Endothelial cell of umbilical vein (primary cell): ENCODE measurements around the gene DDX24. TPM values are rescaled to one million over a fixed set of nuclear protein-coding genes. Genes with fewer than 3 reads are reported as not detected.

ENCODE experiments used
- BruUV-seq: library from RNA; stranded (reverse); fragments of 400-500 nt; replicated peaks from 2 replicates; lab custom pipeline; 2021; lab: Mats Ljungman, UMichigan
- CTCF ChIA-PET: fragments of 300-600, 350-600 bp; sonication (Branson Sonifier 250); formaldehyde crosslinking; loops from one replicate; lab custom pipeline; 2021; ENCODE audit warnings: antibody characterized with exemption, inconsistent platforms; lab: Charles Lee
- POLR2A ChIA-PET: fragments of 300-600, 350-600 bp; sonication (Branson Sonifier 250); formaldehyde crosslinking; loops from one replicate; lab custom pipeline; 2021; ENCODE audit warnings: antibody characterized with exemption, inconsistent platforms; lab: Charles Lee
- DNase-seq: peaks from one replicate; pipeline ENCODE4 v3.0.0-alpha.2; 2011; ENCODE audit warnings: low read depth, low spot score
- FAIRE-seq: peaks from 2 replicates; lab custom pipeline; 2011; peaks lifted over from hg19 to GRCh38; lab: Jason Lieb, UNC
- H2AFZ ChIP-seq: 2 replicates; pipeline ENCODE4 v1.6.0; 2012; ENCODE audit warnings: low read depth, low read length, control low read depth, inconsistent platforms
- H3K27ac ChIP-seq: 2 replicates; pipeline ENCODE4 v1.5.1; 2011; ENCODE audit warnings: low read depth, mild to moderate bottlenecking, control low read depth, low read length, moderate library complexity; ENCODE audit not compliant: insufficient read depth
- H3K27me3 ChIP-seq, 2 experiments: 2 replicates each; pipeline versions ENCODE4 v1.6.0 to v1.6.1; 2011; ENCODE audit warnings: low read length in 2 of 2, mixed read lengths in 1 of 2; ENCODE audit not compliant: control insufficient read depth in 2 of 2, insufficient read depth in 2 of 2
- H3K36me3 ChIP-seq, 2 experiments: 2 replicates in 1 of 2; 3 replicates in 1 of 2; pipeline ENCODE4 v1.5.1; 2011; ENCODE audit warnings: low read length in 2 of 2, mild to moderate bottlenecking in 1 of 2, moderate library complexity in 1 of 2; ENCODE audit not compliant: control insufficient read depth in 2 of 2, insufficient read depth in 2 of 2; ENCODE audit errors: extremely low read depth in 1 of 2
- H3K4me1 ChIP-seq: 3 replicates; pipeline ENCODE4 v1.5.1; 2011; ENCODE audit warnings: mild to moderate bottlenecking, low read length; ENCODE audit not compliant: control insufficient read depth, insufficient read depth; ENCODE audit errors: extremely low read depth
- H3K4me2 ChIP-seq: 2 replicates; pipeline ENCODE4 v1.6.1; 2011; ENCODE audit warnings: low read length, control low read depth, mixed read lengths; ENCODE audit not compliant: insufficient read depth
- H3K4me3 ChIP-seq, 3 experiments: fragments of 200-600 bp in 1 of 3; sonication (generic), shearing (Covaris generic) in 1 of 3; replicated peaks in 1 of 3; 2 replicates each; pipeline ENCODE4 v1.5.1; 2011 to 2016; ENCODE audit warnings: control low read depth in 3 of 3, low read length in 3 of 3, mild to moderate bottlenecking in 2 of 3, inconsistent platforms in 1 of 3, low read depth in 1 of 3, moderate library complexity in 1 of 3; ENCODE audit not compliant: insufficient read depth in 1 of 3
- H3K79me2 ChIP-seq: 2 replicates; pipeline ENCODE4 v1.6.0; 2012; ENCODE audit warnings: low read length, inconsistent platforms; ENCODE audit not compliant: control insufficient read depth, insufficient read depth
- H3K9ac ChIP-seq: replicated peaks from 2 replicates; pipeline ENCODE3; 2011; ENCODE audit warnings: low read length, control low read depth; ENCODE audit not compliant: insufficient read depth; ENCODE audit errors: extremely low read depth
- H3K9me1 ChIP-seq: replicated peaks from 3 replicates; pipeline ENCODE4 v1.6.0; 2011; ENCODE audit warnings: mild to moderate bottlenecking, low read length; ENCODE audit not compliant: control insufficient read depth, insufficient read depth; ENCODE audit errors: extremely low read depth
- H3K9me3 ChIP-seq: replicated peaks from 2 replicates; pipeline ENCODE4 v1.5.1; 2012; ENCODE audit warnings: low read length, inconsistent platforms; ENCODE audit not compliant: control insufficient read depth, insufficient read depth
- H4K20me1 ChIP-seq: replicated peaks from 2 replicates; pipeline ENCODE3; 2011; ENCODE audit warnings: mild to moderate bottlenecking, low read length; ENCODE audit not compliant: control insufficient read depth, insufficient read depth; ENCODE audit errors: extremely low read depth
- FOS ChIP-seq: IDR thresholded peaks from 2 replicates; pipeline ENCODE4 v1.6.1; 2011; ENCODE audit warnings: mild to moderate bottlenecking, low read length, moderate library complexity, borderline replicate concordance; ENCODE audit not compliant: insufficient read depth
- GATA2 ChIP-seq: IDR thresholded peaks from 2 replicates; pipeline ENCODE4 v1.7.0; 2011; ENCODE audit warnings: low read depth, mild to moderate bottlenecking, moderate library complexity, mixed read lengths, low read length; ENCODE audit not compliant: insufficient read length, insufficient read depth
- MAX ChIP-seq: IDR thresholded peaks from 2 replicates; pipeline ENCODE4 v1.6.1; 2011; ENCODE audit not compliant: insufficient read depth, insufficient read length
- MYC ChIP-seq: IDR thresholded peaks from one replicate; pipeline ENCODE4 v1.6.1; 2011; ENCODE audit warnings: mild to moderate bottlenecking, low read depth, low read length
- POLR2A ChIP-seq: IDR thresholded peaks from 2 replicates; pipeline ENCODE4 v1.6.1; 2012; ENCODE audit warnings: low read depth, mild to moderate bottlenecking, control low read depth, low read length
- POLR2AphosphoS5 ChIP-seq: IDR thresholded peaks from 2 replicates; pipeline ENCODE4 v1.6.1; 2012; ENCODE audit warnings: low read depth, mild to moderate bottlenecking, control low read depth, low read length, moderate library complexity; ENCODE audit not compliant: insufficient read depth
- dilution Hi-C: fragments of 300-500 bp; cut with MboI; formaldehyde crosslinking; loops from one replicate; pipeline ENCODE4 v1.15.0; 2019; ENCODE audit warnings: low sequenced_read_pairs; ENCODE audit not compliant: extremely low pct_ligation_motif_present
- intact Hi-C: fragments of 100-400 bp; cut with micrococcal nuclease; formaldehyde crosslinking; loops from one replicate; pipeline ENCODE4 v1.10.0; 2022
- polyA plus RNA-seq, 4 experiments: library from polyadenylated mRNA; depleted of rRNA in 3 of 4; stranded (reverse) in 3 of 4; unstranded in 1 of 4; fragments of >200 nt; gene quantifications; 2 replicates each; pipeline versions ENCODE4 v1.2.1 to v1.2.3, GENCODE V29; 2011 to 2012; ENCODE audit warnings: missing spikeins in 1 of 4
- total RNA-seq: library from RNA; stranded (reverse); gene quantifications from 2 replicates; pipeline ENCODE4 v1.2.3, GENCODE V29; 2021
- TF ChIP-seq, protein P1 (sequence below), 2 donors: IDR thresholded peaks; 1 replicate in 1 of 2; 2 replicates in 1 of 2; pipeline ENCODE4 v1.5.1; 2011; ENCODE audit warnings: low read length in 2 of 2, mild to moderate bottlenecking in 2 of 2, moderate library complexity in 2 of 2, control low read depth in 1 of 2, inconsistent platforms in 1 of 2, low read depth in 1 of 2; ENCODE audit not compliant: insufficient read depth in 1 of 2; ENCODE audit errors: extremely low read depth in 1 of 2

The DDX24 gene
- total and polyA plus RNA-seq, 2 donors (not counting 3 experiments of a cell fraction or from before 2014, with no cell fraction given), result 88.3 to 141 TPM

GRCh38 chr14:94126800-94127199, 45.8 kb upstream of the DDX24 start:
- Histone ChIP-seq H3K27ac (no peak overlapping the region), H3K4me1 (peaks cover 9% of the 10 kb centered on the region), H3K79me2 (no peaks in the 10 kb centered on the region), H3K4me2 (no peak overlapping the region), H4K20me1 (no peaks in the 10 kb centered on the region), H2AFZ (no peak overlapping the region), H3K27me3 (no peaks in the 10 kb centered on the region), H3K4me3 (no peak overlapping the region), H3K9me1 (no peaks in the 10 kb centered on the region), H3K36me3 (no peaks in the 10 kb centered on the region), H3K9ac (no peak overlapping the region), H3K9me3 (no peaks in the 10 kb centered on the region)
- DNase-seq (no peak), FAIRE-seq (no peak)
- BruUV-seq, result no TSS peak
- intact Hi-C loops, result no loop called here
- ChIA-PET POLR2A (no interaction called here), CTCF (interaction anchor here (0.6 to 0.7 kb wide), 2 partner anchors 10 to 16 kb away, joined by 3 read pairs; no protein-coding TSS in a partner anchor)
- dilution Hi-C loops, result no loop called here
- TF ChIP-seq POLR2AphosphoS5 (no peak), FOS (no peak), POLR2A (no peak), MYC (no peak), MAX (no peak), GATA2 (no peak)
- TF ChIP-seq, protein P1, sequence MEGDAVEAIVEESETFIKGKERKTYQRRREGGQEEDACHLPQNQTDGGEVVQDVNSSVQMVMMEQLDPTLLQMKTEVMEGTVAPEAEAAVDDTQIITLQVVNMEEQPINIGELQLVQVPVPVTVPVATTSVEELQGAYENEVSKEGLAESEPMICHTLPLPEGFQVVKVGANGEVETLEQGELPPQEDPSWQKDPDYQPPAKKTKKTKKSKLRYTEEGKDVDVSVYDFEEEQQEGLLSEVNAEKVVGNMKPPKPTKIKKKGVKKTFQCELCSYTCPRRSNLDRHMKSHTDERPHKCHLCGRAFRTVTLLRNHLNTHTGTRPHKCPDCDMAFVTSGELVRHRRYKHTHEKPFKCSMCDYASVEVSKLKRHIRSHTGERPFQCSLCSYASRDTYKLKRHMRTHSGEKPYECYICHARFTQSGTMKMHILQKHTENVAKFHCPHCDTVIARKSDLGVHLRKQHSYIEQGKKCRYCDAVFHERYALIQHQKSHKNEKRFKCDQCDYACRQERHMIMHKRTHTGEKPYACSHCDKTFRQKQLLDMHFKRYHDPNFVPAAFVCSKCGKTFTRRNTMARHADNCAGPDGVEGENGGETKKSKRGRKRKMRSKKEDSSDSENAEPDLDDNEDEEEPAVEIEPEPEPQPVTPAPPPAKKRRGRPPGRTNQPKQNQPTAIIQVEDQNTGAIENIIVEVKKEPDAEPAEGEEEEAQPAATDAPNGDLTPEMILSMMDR (IDR thresholded peaks at IDR 0.05; ENCODE audit: extremely low read depth in 1 of 2, insufficient read depth in 1 of 2, low read depth in 1 of 2, low read length in 2 of 2), result no peak
